ENCODE data around the gene BCKDHB.
A peak's percentile ranks its signal among the peaks of the same experiment; 100 is the strongest.
"Not testable (repeated sequence)": the region's sequence is repeated elsewhere in the genome, so short reads cannot be mapped to it uniquely, and the experiment has no call there.

BCKDHB gene

DNA sequence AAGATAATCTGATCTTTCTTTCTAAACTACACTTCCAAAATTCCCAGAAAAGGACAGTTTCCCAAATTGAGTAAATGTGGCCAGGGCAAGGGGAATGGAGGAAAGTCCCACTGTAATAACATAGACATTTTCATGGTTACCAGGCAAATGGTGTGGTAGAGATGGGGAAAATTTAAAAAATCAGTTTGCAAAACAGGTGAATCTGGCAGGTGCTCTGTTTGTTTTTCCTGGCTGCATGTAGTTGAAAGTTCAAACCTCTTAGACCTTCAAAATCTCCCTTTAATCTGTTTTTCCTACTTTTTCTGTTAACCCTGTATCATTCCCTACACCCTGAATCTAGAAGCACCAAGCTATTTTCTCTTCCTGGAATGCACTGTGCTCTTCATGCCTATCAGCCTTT is 2.0 kb upstream of the BCKDHB start:
- no peak overlapping the region for H3K4me2 ChIP-seq
- H3K36me3 ChIP-seq, result no peaks in the 10 kb centered on the region
- no peak overlapping the region for H3K4me3 ChIP-seq
- no peaks in the 10 kb centered on the region for H4K20me1 ChIP-seq
- no peak for TF ChIP-seq Cebpa-rat (IDR thresholded peaks at IDR 0.05)
- no peak overlapping the region for H3K9ac ChIP-seq
- peaks cover 4% of the 10 kb centered on the region; the same call in 1 of the 2 replicates for H3K4me1 ChIP-seq
- H3K27ac ChIP-seq, result no peak overlapping the region
- H3K27me3 ChIP-seq, result no peaks in the 10 kb centered on the region
- no peaks in the 10 kb centered on the region for H3K9me3 ChIP-seq

DNA sequence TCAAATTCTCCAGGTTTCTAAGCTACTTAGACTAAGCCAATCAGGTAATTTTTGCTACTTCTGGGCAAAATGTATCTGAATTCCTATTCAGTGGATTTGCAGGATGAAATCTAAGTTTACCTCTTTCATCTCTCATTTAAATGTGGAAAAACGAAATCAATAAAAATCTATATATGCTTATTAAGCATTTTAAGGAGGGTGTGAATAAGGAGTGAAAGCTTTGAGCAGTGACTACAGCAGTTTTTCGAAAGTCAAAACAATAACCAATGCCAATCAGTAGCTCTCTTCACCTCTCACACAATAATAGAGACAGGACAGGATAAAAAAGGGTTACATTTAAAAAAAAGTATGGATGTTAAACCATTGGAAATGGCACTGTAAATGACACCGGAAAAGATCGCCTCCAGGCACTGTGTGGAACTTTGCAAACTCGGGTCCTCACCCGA is 476 bp upstream of the BCKDHB start:
- Histone ChIP-seq H3K4me1 (peaks cover 4% of the 10 kb centered on the region; the same call in 1 of the 2 replicates), H4K20me1 (no peaks in the 10 kb centered on the region), H3K27me3 (no peaks in the 10 kb centered on the region), H3K9ac (no peak overlapping the region), H3K9me3 (no peaks in the 10 kb centered on the region), H3K27ac (no peak overlapping the region), H3K4me2 (peak overlapping the region; percentile 51), H3K36me3 (no peaks in the 10 kb centered on the region), H3K4me3 (peak overlapping the region; percentile 75)
- no peak for TF ChIP-seq Cebpa-rat (IDR thresholded peaks at IDR 0.05)

DNA sequence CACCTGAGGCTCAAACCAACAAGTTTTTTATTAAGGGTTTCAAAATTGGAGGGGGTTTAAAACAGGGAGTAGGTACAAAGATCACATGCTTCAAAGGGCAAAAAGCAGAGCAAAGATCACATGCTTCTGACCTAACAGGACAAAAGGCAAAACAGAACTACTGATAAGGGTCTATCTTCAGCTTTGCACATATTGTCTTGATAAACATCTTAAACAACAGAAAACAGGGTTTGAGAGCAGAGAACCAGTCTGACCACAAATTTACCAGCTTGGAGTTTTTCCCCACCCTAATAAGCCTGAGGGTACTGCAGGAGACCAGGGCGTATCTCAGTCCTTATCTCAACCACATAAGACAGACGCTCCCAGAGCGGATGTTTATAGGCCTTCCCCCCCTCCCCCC is 16.1 kb downstream of the BCKDHB start:
- not testable (repeated sequence) for H3K4me3 ChIP-seq, H3K9me3 ChIP-seq, H3K27ac ChIP-seq, H4K20me1 ChIP-seq, H3K27me3 ChIP-seq, H3K4me1 ChIP-seq, H3K36me3 ChIP-seq, H3K9ac ChIP-seq, H3K4me2 ChIP-seq

DNA sequence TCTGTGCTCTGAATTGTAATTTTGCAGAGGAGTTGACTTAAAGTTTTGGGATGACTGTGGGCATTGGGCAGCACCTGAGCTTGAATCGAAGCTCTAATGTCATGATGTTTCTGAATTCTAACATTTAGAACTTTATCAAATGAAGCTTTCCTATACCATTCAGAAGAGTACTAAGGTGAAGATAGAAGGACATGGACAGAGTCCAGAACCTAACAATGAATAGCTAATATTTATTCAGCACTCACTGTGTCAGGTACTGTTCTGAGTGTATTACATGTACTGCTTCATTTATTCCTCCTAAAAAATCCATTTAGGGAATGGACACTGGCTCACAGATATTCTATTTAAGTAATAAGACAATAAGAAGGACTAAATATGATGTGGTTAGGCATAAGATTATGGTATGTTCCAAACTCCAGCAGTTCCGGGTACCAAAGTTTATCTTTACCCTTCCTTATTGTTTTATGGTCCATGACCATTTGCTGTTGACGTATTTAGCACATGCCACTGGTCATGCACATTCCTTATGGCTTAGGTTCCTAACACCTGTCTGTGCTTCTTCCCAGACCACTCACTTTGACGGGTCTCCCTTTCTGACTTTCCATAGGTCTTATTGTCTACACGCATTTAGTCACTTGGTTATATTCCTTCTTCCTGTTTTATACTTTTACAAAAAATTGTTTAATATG is 20.3 kb downstream of the BCKDHB start:
- H3K4me2 ChIP-seq, result no peak overlapping the region
- no peaks in the 10 kb centered on the region for H3K9me3 ChIP-seq
- H3K4me3 ChIP-seq, result no peak overlapping the region
- H3K4me1 ChIP-seq, result no peaks in the 10 kb centered on the region
- H3K27me3 ChIP-seq, result no peaks in the 10 kb centered on the region
- TF ChIP-seq Cebpa-rat (IDR thresholded peaks at IDR 0.05), result no peak
- 0 out of 2 replicates have a peak, but pooled peaks cover 3% of the 10 kb centered on the region for H3K36me3 ChIP-seq
- H3K9ac ChIP-seq, result no peak overlapping the region
- H3K27ac ChIP-seq, result no peak overlapping the region
- H4K20me1 ChIP-seq, result no peaks in the 10 kb centered on the region

DNA sequence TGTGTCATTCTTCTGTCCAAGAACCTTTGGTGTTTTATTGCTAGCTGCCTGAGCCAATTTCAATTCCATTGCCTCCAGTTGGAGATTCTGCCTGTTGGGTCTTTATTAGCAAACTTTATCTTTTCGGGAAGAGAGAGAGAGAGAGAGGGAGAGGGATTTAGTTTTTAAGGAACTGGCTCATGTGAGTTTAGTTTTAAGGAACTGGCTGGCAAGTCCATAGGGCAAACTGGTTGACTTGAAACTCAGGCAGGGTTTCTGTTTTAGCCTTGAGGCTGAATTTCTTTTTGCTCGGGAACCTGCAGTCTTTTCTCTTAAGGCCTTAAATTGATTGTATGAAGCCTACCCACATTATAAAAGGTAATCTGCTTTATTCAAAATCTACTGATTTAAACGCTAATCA is 23.0 kb downstream of the BCKDHB start:
- Histone ChIP-seq H3K4me3 (no peak overlapping the region), H3K27ac (no peak overlapping the region), H4K20me1 (no peaks in the 10 kb centered on the region), H3K36me3 (0 out of 2 replicates have a peak, but pooled peaks cover 3% of the 10 kb centered on the region), H3K4me2 (no peak overlapping the region), H3K27me3 (no peaks in the 10 kb centered on the region), H3K9ac (no peak overlapping the region), H3K4me1 (no peaks in the 10 kb centered on the region), H3K9me3 (no peaks in the 10 kb centered on the region)
- TF ChIP-seq Cebpa-rat (IDR thresholded peaks at IDR 0.05), result no peak

DNA sequence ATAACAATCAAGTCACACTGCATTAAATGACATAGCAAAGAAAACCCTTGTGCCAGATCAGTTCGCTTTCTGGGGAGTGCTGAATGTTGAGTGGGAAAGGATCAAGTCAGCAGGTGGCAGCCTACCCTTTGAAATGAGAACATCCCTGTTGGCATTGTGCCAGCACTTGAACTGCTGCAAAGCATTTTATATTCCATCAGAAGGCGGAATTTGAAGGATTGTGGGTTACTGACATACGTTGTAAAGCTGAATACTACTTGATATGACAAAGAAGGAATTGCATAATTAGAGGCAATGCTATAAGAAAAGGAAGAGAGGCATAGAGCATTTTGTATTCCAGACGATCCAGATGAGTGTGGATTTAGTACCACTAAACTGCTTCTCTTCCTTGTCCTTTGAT is 26.5 kb downstream of the BCKDHB start:
- Histone ChIP-seq H3K4me2 (no peak overlapping the region), H4K20me1 (no peaks in the 10 kb centered on the region), H3K36me3 (0 out of 2 replicates have a peak, but pooled peaks cover 3% of the 10 kb centered on the region), H3K9me3 (no peaks in the 10 kb centered on the region), H3K27ac (no peak overlapping the region), H3K27me3 (no peaks in the 10 kb centered on the region), H3K4me3 (no peak overlapping the region), H3K9ac (no peak overlapping the region), H3K4me1 (no peaks in the 10 kb centered on the region)
- no peak for TF ChIP-seq Cebpa-rat (IDR thresholded peaks at IDR 0.05)

DNA sequence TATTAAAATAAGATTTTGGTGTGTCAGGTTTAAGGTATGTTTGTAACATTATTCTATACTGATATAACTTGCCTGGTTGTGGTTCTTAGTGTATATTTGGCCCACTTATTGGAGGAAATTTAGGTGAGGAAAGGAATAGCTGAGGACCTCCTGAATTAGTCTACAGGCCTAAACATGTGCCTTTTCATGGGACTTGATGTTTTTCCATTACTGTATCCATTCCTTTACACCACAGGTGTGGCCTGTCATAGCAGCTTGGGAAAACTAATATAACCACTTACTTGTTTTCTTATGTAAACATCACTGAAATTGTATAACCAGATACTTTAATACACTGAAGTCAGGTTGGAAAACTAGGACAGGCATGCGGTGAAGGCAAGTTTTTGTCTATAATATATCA is 27.6 kb downstream of the BCKDHB start:
- no peaks in the 10 kb centered on the region for H3K36me3 ChIP-seq
- H3K4me1 ChIP-seq, result no peaks in the 10 kb centered on the region
- H3K27me3 ChIP-seq, result no peaks in the 10 kb centered on the region
- no peaks in the 10 kb centered on the region for H3K9me3 ChIP-seq
- H3K9ac ChIP-seq, result no peak overlapping the region
- no peak overlapping the region for H3K4me2 ChIP-seq
- no peak for TF ChIP-seq Cebpa-rat (IDR thresholded peaks at IDR 0.05)
- H3K4me3 ChIP-seq, result no peak overlapping the region
- H3K27ac ChIP-seq, result no peak overlapping the region
- H4K20me1 ChIP-seq, result no peaks in the 10 kb centered on the region

DNA sequence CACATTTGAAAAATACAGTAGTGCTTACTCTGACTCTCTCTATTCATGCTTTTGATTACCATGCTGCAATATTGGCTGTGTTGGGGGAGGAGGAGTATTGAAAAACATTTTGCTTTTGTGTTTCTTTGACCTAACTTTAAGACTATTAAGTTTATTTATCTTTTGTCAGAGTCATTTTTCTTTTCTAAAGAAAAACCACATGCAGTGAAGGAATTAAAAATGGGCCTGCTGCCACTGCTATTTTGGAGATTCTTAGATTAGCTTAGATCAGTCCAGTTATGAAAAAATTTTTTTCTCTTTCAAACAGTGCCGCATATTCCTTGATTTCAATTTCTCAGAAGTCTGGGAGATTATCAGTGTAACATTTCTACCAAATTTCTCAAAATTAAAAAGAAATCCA is 36.1 kb downstream of the BCKDHB start:
- no peak for TF ChIP-seq Cebpa-rat (IDR thresholded peaks at IDR 0.05)
- H3K4me2 ChIP-seq, result no peak overlapping the region

DNA sequence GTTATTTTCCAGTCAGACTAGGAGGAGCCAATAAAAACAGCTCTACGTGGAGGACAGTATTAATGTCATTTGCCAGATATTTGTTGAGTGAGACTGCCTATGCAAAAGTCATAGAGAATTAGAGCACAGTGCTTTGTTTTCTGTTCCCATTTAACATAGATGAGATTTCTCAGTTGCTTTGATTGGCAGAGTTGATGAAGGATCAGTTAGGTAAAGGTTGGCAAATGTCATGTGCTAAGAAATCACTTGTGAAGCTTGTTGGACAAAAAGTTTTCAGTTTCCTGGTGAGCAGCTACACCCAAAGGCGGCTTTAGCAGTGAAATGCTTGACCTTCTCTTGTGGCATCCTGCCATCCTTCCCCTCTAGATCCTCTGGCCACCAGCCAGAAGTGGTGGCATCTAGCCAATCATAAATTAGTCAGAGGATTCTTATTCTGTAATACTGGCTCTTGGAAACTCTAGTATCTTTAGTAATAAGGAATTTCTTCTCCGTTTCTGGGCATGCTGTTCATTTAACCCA is 37.0 kb downstream of the BCKDHB start:
- Histone ChIP-seq H3K27ac (no peak overlapping the region), H3K9ac (no peak overlapping the region), H3K9me3 (no peaks in the 10 kb centered on the region), H4K20me1 (no peaks in the 10 kb centered on the region), H3K36me3 (no peaks in the 10 kb centered on the region), H3K4me1 (no peaks in the 10 kb centered on the region), H3K4me2 (no peak overlapping the region), H3K4me3 (no peak overlapping the region), H3K27me3 (no peaks in the 10 kb centered on the region)
- TF ChIP-seq Cebpa-rat (IDR thresholded peaks at IDR 0.05), result no peak

More for the DNA sequence above, 36.1 kb downstream of the BCKDHB start:
- Histone ChIP-seq H4K20me1 (no peaks in the 10 kb centered on the region), H3K36me3 (no peaks in the 10 kb centered on the region), H3K9me3 (no peaks in the 10 kb centered on the region), H3K9ac (no peak overlapping the region), H3K4me3 (no peak overlapping the region), H3K27me3 (no peaks in the 10 kb centered on the region), H3K27ac (no peak overlapping the region), H3K4me1 (no peaks in the 10 kb centered on the region)

DNA sequence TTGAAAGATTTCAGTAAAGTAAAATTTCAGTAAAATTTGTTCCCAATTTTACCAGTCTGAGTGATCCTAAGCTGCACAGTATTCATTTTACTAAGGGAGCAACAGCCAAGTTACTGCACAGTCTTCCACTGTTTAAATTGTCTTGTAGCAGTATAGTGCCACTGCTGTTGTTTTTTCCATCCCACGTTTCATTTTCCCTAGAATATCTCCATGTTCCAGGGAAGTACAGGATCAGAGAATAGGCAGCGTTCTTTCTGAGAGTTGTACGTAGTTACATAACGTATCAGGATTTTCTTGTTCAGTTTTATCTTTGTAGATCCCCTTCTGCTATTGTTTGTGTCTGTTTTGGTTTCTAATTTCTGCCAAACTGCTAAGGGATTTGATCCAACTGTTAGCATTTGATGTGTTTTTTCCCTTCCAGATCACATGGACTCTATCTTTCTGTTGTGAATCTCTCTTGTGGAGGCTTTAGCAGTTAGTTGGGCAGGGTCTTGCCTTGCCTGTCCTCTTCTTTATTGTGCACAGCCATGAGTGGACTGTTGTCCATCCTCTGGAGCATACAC is 38.4 kb downstream of the BCKDHB start:
- no peaks in the 10 kb centered on the region for H3K27me3 ChIP-seq

More for the DNA sequence above, 38.4 kb downstream of the BCKDHB start:
- H3K9ac ChIP-seq, result no peak overlapping the region
- H3K4me3 ChIP-seq, result no peak overlapping the region
- H3K27ac ChIP-seq, result no peak overlapping the region
- H3K9me3 ChIP-seq, result no peaks in the 10 kb centered on the region
- H3K4me2 ChIP-seq, result no peak overlapping the region
- TF ChIP-seq Cebpa-rat (IDR thresholded peaks at IDR 0.05), result no peak
- H3K4me1 ChIP-seq, result no peaks in the 10 kb centered on the region
- no peaks in the 10 kb centered on the region for H3K36me3 ChIP-seq
- no peaks in the 10 kb centered on the region for H4K20me1 ChIP-seq

All from BLaER1 (cell line).